ENCODE results near the gene PA2G4. TPM values are rescaled to one million over a fixed set of nuclear protein-coding genes. Genes with fewer than 3 reads are reported as not detected.
A peak's percentile ranks its signal among the peaks of the same experiment; 100 is the strongest.

PA2G4 gene
- total RNA-seq, 1 experiment from 2014 or later = 175 TPM

GRCh38 chr12:56157201-56158028 lies 53.1 kb downstream of the PA2G4 start:
- Histone ChIP-seq H3K9me3 (ENCODE audit: control insufficient read depth, insufficient read depth, low read depth, low read length) (no peaks in the 10 kb centered on the region), H3K4me1 (ENCODE audit: control insufficient read depth, insufficient read depth, low read length) (peaks cover 39% of the 10 kb centered on the region), H3K36me3 (ENCODE audit: control insufficient read depth, insufficient read depth, low read length) (peaks cover 2% of the 10 kb centered on the region; the same call in 1 of the 2 replicates), H3K27me3 (ENCODE audit: control insufficient read depth, insufficient read depth, low read length) (no peaks in the 10 kb centered on the region), H3K27ac (ENCODE audit: low read length) (peak overlapping the region; percentile 92), H3K4me3 (ENCODE audit: low read depth in 2 of 2, low read length in 2 of 2) (peak overlapping the region; percentile 74 to 78)
- CTCF ChIA-PET = no interaction called here
- intact Hi-C loops (cut with micrococcal nuclease; ENCODE audit: unreplicated experiment) (loop anchor here (5.0 kb wide), 1 partner anchor 40 kb away; the partner anchor contains the start of genes RPL41 and ZC3H10), in situ Hi-C loops (cut with HindIII; ENCODE audit: low pct_unique_long_range_greater_than_20kb, low sequenced_read_pairs) (no loop called here)
- DNase-seq (ENCODE audit: low read depth, low spot score) = peak; percentile 43
- no TSS peak for BruUV-seq (replicated peaks)
- ATAC-seq = peak; percentile 72
- POLR2A ChIA-PET = interaction anchor here (0.7 kb wide), 1 partner anchor 39 kb away, joined by 3 read pairs; no protein-coding TSS in a partner anchor
- TF ChIP-seq POLR2AphosphoS5 (IDR thresholded peaks at IDR 0.05; ENCODE audit: low read depth, low read length) = peak; percentile 72; the same call in 1 of the 2 replicates
- no peak for TF ChIP-seq CTCF (IDR thresholded peaks at IDR 0.05)
- no peak; a peak in 1 of 4 replicates for TF ChIP-seq REST (IDR thresholded peaks at IDR 0.05; ENCODE audit: insufficient read depth in 1 of 2, low read depth in 2 of 2, low read length in 1 of 2)
- 0 out of 2 replicates have a peak, but pooled peaks have one; percentile 40 for TF ChIP-seq SIN3A (IDR thresholded peaks at IDR 0.05; ENCODE audit: borderline replicate concordance, insufficient read depth, low read depth, low read length)
- no peak for TF ChIP-seq TCF7L2 (IDR thresholded peaks at IDR 0.05; ENCODE audit: low read depth, low read length)

- peaks cover 2% of the 10 kb centered on the region; the same call in 1 of the 2 replicates for H3K36me3 ChIP-seq (ENCODE audit: control insufficient read depth, insufficient read depth, low read length)
Observed at GRCh38 chr12:56158029-56158925, 53.9 kb downstream of the PA2G4 start, which contains the start of gene MYL6. Gene MYL6 (plus strand): TSS chr12:56158359. CDS start chr12:56158402, 43 bp downstream.

More at GRCh38 chr12:56158029-56158925, 53.9 kb downstream of the PA2G4 start, which contains the start of gene MYL6:
- in situ Hi-C loops (cut with HindIII; ENCODE audit: low pct_unique_long_range_greater_than_20kb, low sequenced_read_pairs) (no loop called here), intact Hi-C loops (cut with micrococcal nuclease; ENCODE audit: unreplicated experiment) (loop anchor here (5.0 kb wide), 1 partner anchor 41 kb away; the partner anchor contains the start of genes RPL41 and ZC3H10)
- BruUV-seq (replicated peaks) = no TSS peak
- TF ChIP-seq POLR2AphosphoS5 (IDR thresholded peaks at IDR 0.05; ENCODE audit: low read depth, low read length) = peak; percentile 99
- TF ChIP-seq SIN3A (IDR thresholded peaks at IDR 0.05; ENCODE audit: borderline replicate concordance, insufficient read depth, low read depth, low read length) = peak; percentile 55; the same call in 1 of the 2 replicates
- no peak for TF ChIP-seq TCF7L2 (IDR thresholded peaks at IDR 0.05; ENCODE audit: low read depth, low read length)
- Histone ChIP-seq H3K4me3 (ENCODE audit: low read depth in 2 of 2, low read length in 2 of 2) (peak within 1 kb of the TSS; percentile 74 to 78), H3K27me3 (ENCODE audit: control insufficient read depth, insufficient read depth, low read length) (no peaks in the 10 kb centered on the region), H3K9me3 (ENCODE audit: control insufficient read depth, insufficient read depth, low read depth, low read length) (no peaks in the 10 kb centered on the region), H3K27ac (ENCODE audit: low read length) (peak within 1 kb of the TSS; percentile 92), H3K4me1 (ENCODE audit: control insufficient read depth, insufficient read depth, low read length) (peaks cover 32% of the 10 kb centered on the region)
- CTCF ChIA-PET = interaction anchor here (1.4 kb wide), 1 partner anchor 32 kb away, joined by 3 read pairs; no protein-coding TSS in a partner anchor
- POLR2A ChIA-PET = interaction anchor here (0.7 kb wide), 1 partner anchor 40 kb away, joined by 3 read pairs; no protein-coding TSS in a partner anchor
- peak; percentile 89 for ATAC-seq
- DNase-seq (ENCODE audit: low read depth, low spot score) = peak; percentile 86
